Inferior parietal cortex (tissue), 1 donor: Measurements from ENCODE around the gene SLC9B1.
"Not testable (repeated sequence)": the region's sequence is repeated elsewhere in the genome, so short reads cannot be mapped to it uniquely, and the experiment has no call there.

Experiments used
- DNase-seq: peaks from one replicate; pipeline ENCODE4 v3.0.0-alpha.2; 2016; ENCODE audit errors: extremely low spot score

Gene SLC9B1

DNA sequence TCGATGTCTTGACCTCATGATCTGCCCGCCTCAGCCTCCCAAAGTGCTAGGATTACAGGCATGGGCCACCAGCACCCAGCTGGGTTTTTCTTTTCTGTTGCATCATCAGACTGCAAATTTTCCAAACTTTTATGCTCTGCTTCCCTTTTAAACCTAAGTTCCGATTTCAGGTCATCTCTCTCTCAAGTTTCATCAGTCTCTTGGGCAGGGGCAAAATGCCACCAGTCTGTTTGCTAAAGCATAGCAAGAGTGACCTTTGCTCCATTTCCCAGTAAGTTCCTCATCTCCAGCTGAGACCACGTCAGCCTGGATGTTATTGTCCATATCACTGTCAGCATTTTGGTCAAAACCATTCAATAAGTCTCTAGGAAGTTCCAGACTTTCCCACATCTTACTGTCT lies 141.2 kb downstream of the SLC9B1 start:
- not testable (repeated sequence) for DNase-seq

DNA sequence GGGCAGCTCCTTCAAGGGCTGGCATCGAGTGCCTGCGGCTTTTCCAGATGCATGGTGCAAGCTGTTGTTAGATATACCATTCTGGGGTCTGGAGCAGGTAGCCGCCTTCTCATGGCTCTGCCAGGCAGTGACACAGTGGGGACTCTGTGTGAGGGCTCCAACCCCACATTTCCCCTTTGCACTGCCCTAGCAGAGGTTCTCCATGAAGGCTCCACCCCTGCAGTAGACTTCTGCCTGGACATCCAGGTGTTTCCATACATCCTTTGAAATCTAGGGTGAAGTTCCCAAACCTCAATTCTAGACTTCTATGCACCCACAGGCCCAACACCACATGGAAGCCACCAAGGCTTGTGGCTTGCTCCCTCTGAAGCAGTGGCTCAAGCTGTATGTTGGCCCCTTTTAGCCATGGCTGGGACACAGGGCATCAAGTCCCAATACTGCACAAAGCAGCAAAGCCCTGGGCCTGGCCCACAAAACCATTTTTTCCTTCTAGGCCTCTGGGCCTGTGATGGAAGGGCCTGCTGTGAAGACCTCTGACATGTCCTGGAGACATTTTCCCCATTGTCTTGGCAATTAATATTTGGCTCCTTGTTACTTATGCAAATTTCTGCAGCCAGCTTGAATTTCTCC lies 141.9 kb downstream of the SLC9B1 start:
- not testable (repeated sequence) for DNase-seq

DNA sequence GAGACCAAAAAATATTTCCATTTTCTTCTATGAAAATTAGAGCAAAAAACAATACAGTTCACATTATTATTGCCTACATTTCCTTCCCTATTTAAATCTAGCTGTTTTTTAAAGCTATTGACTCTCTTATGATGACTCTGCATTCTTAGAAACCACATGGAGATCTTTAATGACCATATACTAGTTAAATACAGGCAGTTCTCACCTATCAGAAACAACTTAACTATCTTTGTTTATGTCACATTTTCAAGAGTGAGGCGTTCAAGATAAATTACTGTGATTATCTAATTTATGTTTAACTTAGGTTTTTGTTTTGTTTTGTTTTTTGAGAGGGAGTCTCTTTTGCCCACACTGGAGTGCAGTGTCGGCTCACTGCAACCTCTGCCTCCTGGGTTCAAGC lies 147.7 kb downstream of the SLC9B1 start:
- DNase-seq, result no peak

DNA sequence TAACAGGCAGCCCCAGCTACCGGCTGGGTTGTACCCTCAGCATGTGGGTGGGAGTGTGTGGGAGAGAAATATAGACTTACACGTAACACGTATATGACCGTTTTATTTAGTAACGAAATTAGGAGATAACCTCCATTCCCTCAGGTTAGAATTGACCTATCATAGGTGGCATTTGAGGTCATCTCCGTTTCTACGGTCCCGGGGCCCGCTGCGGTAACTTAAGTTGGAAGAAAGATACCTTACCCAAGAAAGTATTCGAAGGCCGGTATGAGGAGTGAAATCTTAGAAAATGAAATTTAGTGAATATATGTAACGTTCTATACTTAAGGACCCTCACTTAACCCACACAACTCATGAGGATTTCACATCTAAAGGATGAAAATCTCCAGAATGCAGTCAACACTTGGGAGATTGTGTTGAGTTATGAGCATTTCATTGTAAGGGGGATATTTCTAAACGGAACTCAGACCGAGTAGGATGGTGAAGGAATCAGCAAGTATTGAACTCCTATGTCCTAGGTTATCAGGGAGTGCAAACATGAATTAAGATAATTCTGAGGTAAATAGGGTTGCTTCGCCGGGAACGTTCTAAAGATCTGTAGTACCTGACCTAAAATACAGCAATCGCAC lies 149.8 kb downstream of the SLC9B1 start:
- no peak for DNase-seq

DNA sequence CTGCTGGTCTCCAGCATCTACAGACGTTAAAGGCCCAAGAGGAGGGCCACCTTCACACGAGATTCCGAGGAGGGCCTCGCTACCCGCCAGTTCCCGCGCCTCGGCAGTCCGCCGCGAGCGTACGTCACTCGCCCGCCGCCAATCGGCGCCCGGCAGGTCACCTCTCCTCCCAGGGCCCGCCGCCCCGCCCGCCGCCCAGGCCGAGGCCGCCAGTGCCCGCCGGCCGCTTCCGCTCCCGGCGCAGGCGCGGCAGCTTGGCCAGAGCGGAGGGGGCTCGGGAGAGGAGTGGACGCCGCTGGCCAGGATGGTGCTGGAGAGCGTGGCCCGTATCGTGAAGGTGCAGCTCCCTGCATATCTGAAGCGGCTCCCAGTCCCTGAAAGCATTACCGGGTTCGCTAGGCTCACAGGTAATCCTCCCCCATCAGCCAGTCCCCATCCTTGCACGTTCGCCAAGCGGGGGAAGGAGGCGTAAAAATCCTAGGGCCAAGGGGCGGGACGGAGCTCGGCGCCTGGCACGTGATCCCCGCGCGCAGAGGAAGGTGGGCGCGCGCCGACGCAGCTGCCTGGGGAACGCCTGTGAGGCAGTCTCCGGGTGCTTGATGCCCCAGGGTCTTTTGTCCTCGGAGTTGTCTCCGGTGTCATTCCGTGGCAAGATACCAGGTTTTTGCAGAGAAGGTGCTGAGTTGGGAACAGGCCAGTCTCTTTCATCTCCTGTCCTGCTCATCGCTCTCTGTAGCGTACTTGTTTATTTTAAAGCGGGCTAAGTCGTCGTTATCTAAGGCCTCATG lies 150.5 kb downstream of the SLC9B1 start, which contains the start of gene CISD2:
CISD2 (plus strand) TSS at position 212 of the 788 bp plus-strand sequence; CDS start at position 305, 93 bp downstream.
- peak; percentile 89 for DNase-seq

DNA sequence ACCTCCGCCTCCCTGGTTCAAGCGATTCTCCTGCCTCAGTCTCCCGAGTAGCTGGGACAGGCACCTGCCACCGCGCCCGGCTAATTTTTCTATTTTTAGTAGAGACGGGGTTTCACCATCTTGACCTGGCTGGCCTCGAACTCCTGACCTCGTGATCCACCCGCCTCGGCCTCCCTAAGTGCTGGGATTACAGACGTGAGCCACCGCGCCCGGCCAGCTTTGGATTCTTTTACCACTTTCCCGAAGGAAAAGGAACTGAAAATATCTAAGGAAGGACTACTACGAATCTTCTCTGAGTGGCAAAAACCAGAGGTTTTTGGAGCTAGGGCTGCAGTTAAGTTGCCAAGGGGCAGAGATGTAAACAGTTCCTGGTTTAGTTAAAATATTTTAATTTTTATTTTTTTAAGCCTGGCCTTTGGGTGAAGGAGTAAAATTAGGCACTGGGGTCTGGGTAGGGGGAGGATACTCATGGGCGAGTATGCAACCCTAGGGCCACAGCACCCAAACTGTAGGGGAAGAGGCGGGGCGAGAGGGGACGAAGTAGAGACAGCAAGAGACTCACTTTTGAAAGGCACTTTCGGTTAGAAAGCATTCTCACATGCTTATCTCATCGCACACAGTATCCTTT lies 151.2 kb downstream of the SLC9B1 start:
- DNase-seq, result no peak

DNA sequence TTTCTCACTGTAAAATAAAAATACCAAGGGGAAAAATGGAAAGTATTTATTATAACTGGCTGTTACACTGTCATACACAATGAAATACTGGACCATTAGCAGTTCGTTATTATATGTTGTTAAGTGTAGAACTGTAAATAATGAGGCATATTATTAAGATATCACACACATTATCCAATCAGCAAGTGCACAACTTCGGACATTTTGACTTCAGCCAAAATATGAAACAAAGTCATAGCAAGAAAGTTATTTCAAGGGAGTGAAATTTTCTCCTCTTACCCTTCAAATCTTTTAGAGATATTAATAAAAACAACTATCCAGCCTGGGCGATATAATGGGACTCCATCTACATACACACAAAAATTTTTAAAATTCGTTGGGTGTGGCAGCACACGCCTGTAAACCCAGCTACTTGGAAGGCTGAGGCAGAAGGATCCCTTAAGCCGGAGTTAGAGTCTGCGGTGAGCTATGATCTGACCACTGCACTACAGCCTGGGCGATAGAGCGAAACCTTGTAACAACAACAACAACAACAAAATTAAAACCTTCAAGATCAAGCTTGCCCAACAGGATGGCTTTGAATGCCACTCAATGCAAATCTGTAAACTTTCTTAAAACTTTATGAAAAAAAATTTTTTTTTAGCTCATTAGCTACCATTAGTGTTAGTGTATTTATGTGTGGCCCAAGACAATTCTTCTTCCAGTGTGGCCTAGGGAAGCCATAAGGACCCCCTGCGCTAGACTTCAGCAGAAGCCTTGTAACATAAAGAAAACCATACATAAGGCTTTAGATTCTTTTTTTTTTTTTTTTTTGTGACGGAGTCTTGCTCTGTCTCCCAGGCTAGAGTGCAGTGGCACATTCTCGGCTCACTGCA lies 152.0 kb downstream of the SLC9B1 start:
- DNase-seq, result no peak

DNA sequence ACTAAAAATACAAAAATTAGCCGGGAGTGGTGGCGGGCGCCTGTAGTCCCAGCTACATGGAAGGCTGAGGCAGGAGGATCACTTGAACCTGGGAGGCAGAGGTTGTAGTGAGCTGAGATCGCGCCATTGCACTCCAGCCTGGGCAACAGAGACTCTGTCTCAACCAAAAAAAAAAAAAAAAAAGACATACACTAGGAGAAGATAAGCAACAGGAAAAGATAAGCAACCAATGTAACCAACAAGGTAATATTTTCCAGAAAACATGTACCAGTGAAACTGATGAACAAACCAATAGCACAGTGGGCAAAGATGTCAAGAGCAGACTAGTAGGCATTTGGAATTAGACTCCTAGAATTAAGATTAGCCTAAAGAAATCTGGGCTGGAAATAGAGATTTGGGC lies 154.2 kb downstream of the SLC9B1 start:
- DNase-seq, result not testable (repeated sequence)

DNA sequence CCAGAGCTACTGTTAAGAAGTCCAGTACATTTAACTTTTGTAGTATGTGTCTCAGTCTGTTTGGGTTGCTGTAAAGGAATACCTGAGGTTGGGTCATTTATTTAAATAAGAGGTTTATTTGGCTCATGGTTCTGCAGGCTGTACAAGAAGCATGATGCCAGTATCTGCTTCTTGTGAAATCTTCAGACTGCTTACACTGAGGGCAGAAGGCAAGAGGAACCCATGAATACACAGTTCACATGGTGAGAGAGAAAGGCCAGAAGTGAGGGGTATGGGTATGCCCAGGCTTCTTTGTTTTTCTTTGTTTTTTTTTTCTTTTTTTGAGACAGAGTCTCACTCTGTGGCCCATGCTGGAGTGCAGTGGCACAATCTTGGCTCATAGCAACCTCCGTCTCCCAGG lies 156.8 kb downstream of the SLC9B1 start:
- DNase-seq, result no peak

DNA sequence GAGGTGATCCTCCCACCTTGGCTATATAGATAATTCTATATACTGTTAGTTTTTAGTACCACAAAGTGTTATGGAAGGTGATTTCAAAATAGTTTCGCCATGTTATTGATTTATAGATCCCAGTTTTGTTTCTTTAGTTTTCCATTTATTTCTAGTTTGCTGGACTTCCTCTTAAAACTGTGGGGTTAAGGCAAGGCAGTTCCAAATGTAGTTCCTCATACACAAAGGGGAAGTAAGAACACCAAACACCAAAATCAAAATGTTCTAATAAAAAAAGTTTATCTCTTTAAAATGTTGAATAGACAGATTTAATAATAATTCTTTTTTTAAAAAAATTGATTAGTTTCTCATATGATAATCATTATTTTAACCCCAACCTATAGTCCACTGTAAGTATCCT lies 157.5 kb downstream of the SLC9B1 start:
- DNase-seq, result no peak

DNA sequence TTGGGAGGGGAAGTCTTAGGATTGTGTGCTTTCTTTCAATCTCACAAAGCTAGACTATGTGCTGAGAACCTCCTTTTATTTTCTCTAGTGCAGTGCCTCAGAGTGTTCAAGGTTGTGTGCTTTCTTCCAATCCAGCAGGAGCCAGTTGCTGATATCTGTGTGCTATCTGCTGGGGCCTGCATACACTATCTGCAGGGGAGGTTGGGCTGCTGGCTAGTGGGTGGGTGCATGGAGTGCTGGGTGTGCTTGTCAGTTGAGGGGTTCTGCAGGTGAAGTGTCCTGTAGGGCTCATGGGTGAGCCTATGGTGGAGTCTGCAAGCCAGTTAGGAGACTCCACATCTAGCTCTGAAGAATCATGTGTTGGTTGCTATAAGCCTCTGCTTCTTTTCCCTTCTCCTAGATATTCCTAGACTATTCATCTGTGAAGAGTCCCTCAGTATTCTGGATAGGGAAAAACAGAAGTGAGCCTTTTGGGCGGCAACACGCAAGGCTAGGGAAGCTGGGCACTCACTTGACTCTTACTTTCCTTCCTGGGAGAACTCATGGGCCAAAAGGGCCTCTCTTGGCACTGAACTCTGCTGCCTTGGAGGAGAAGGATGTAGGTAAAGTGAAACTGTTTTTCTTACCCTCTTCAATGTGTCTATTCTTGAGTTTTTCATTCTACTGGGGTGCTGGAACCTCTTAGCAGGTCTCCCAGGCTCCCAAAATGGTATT lies 158.7 kb downstream of the SLC9B1 start:
- DNase-seq, result no peak

DNA sequence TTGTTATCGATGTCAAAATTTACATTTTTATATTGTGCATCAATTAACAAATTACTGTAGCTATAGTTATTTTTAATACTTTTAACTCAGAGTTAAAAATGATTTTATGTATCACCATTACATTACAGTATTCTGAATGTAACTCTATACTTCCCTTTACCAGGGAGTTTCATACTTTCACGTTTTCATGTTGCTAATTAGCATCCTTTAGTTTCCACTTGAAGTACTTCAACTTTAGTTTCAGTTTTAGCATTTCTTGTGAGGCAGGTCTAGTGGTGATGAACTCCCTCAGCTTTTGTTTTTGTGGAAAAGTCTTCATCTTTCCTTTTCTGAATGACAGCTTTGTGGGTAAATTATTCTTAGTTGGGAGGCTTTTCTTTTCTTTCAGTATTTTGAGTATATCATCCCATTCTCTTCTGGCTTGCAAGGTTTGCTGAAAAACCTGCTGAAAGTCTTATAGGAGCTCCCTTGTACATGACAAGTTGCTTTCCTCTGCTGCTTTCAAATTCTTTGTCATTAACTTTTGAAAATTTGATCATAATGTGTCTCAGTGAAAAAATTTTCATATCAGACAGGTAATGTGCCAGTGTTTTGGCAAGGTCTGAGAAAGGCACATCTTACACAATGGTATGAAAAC lies 160.6 kb downstream of the SLC9B1 start:
- no peak for DNase-seq
